ENCODE measurements around the gene ARRB1. TPM values are rescaled to one million over a fixed set of nuclear protein-coding genes. Genes with fewer than 3 reads are reported as not detected.
"Not testable (repeated sequence)": the region's sequence is repeated elsewhere in the genome, so short reads cannot be mapped to it uniquely, and the experiment has no call there.

ARRB1 gene
- total and polyA plus RNA-seq, 4 donors = 3.3 to 21.2 (median 12.5) TPM

DNA sequence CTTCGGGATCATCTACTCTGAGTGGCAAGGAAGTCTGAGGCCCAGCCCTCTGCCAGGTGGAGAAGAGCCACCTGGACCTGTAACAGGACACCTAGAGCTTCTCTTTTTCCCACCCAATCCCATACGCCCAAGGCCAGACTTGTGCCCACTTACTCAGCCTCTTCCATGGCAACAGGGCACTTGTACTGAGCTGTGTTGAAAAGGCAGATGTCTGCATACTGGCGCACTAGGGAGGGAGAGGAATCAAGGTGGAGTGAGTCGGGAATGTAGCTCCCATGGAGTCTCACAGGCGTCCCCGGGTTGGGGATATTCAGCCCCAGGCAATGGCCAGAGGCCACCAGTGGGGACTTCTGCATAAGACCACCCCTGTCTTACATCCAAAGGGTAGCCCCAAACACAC lies 74.8 kb downstream of the ARRB1 start:
- H3K36me3 ChIP-seq (ENCODE audit: control insufficient read depth in 4 of 4, insufficient read depth in 3 of 4, low read depth in 1 of 4, low read length in 3 of 4) = peaks cover 0 to 38% (median 8%) of the 10 kb centered on the region in 4 donors
- H3K27ac ChIP-seq (ENCODE audit: low read depth in 1 of 2, low read length in 2 of 2) = no peak overlapping the region
- no peak for DNase-seq (ENCODE audit: low spot score)

DNA sequence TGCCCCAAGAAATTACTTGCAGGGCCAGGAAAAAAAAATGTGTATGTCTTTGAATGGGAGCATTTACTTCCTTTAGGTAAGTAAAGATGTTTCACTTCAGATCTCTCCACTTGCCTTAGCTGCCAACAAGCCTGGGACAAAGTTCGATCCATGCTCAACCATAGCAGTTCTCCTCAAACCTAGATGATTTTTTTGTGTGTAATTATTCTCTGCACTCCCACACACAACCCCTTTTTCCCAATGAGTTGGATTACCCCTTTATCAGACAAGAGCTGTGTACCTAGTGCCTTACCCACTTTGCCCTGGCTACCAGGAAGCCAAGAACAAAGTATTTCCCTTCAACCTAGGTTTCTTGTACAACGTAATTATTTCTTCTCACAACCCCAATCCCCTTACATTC lies 75.3 kb downstream of the ARRB1 start:
- Histone ChIP-seq H3K9ac (ENCODE audit: low read depth in 1 of 2, low read length in 2 of 2) (no peak overlapping the region), H3K27ac (ENCODE audit: low read depth in 1 of 2, low read length in 2 of 2) (no peak overlapping the region)

More for the DNA sequence above, 74.8 kb downstream of the ARRB1 start:
- Histone ChIP-seq H3K4me3 (ENCODE audit: low read depth in 1 of 3, low read length in 3 of 3) (no peak overlapping the region), H3K9ac (ENCODE audit: low read depth in 1 of 2, low read length in 2 of 2) (no peak overlapping the region), H3K4me1 (ENCODE audit: control insufficient read depth in 4 of 4, insufficient read depth in 4 of 4, low read length in 3 of 4) (no peaks in the 10 kb centered on the region), H3K27me3 (ENCODE audit: control insufficient read depth in 4 of 4, insufficient read depth in 4 of 4, low read length in 3 of 4) (no peaks in the 10 kb centered on the region), H3K9me3 (ENCODE audit: control insufficient read depth in 4 of 4, low read length in 3 of 4) (no peaks in the 10 kb centered on the region)
- TF ChIP-seq, protein P1, sequence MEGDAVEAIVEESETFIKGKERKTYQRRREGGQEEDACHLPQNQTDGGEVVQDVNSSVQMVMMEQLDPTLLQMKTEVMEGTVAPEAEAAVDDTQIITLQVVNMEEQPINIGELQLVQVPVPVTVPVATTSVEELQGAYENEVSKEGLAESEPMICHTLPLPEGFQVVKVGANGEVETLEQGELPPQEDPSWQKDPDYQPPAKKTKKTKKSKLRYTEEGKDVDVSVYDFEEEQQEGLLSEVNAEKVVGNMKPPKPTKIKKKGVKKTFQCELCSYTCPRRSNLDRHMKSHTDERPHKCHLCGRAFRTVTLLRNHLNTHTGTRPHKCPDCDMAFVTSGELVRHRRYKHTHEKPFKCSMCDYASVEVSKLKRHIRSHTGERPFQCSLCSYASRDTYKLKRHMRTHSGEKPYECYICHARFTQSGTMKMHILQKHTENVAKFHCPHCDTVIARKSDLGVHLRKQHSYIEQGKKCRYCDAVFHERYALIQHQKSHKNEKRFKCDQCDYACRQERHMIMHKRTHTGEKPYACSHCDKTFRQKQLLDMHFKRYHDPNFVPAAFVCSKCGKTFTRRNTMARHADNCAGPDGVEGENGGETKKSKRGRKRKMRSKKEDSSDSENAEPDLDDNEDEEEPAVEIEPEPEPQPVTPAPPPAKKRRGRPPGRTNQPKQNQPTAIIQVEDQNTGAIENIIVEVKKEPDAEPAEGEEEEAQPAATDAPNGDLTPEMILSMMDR (IDR thresholded peaks at IDR 0.05; ENCODE audit: low read depth, low read length, missing input control) = no peak
- TF ChIP-seq RXRA (IDR thresholded peaks at IDR 0.05) (no peak), YY1 (IDR thresholded peaks at IDR 0.05) (no peak), FOXA1 (IDR thresholded peaks at IDR 0.05) (no peak), HNF4G (IDR thresholded peaks at IDR 0.05) (no peak), GABPA (IDR thresholded peaks at IDR 0.05 in 1 of 2, conservative IDR thresholded peaks at IDR 0.05 in 1 of 2) (no peak), TAF1 (conservative IDR thresholded peaks at IDR 0.05) (no peak), NR2F2 (IDR thresholded peaks at IDR 0.05) (no peak)
- TF ChIP-seq, protein P2, sequence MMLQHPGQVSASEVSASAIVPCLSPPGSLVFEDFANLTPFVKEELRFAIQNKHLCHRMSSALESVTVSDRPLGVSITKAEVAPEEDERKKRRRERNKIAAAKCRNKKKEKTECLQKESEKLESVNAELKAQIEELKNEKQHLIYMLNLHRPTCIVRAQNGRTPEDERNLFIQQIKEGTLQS (IDR thresholded peaks at IDR 0.05) = no peak
- TF ChIP-seq, protein P3, sequence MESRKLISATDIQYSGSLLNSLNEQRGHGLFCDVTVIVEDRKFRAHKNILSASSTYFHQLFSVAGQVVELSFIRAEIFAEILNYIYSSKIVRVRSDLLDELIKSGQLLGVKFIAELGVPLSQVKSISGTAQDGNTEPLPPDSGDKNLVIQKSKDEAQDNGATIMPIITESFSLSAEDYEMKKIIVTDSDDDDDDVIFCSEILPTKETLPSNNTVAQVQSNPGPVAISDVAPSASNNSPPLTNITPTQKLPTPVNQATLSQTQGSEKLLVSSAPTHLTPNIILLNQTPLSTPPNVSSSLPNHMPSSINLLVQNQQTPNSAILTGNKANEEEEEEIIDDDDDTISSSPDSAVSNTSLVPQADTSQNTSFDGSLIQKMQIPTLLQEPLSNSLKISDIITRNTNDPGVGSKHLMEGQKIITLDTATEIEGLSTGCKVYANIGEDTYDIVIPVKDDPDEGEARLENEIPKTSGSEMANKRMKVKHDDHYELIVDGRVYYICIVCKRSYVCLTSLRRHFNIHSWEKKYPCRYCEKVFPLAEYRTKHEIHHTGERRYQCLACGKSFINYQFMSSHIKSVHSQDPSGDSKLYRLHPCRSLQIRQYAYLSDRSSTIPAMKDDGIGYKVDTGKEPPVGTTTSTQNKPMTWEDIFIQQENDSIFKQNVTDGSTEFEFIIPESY (IDR thresholded peaks at IDR 0.05) = no peak
- WGBS = 95% methylated on average over 6 of the region's 6 CpGs

DNA sequence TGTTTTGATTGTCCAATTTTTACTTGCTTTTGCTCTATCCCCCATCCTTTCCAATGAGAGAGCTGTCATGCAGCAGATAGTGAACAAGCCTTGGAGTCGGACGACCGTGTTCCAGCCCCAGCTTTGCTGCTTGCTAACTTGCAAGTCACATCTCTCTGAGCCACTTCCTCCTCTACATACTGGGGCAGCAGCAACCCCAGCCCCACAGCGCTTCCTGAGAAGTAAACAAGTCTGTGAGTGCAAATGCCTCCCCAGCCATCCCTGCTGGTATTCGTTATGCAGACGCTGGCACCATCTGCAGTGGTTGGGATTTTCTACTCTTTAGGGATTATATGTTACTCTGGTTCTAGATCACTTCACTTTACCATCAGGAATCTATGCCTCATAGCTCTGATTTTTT lies 75.9 kb downstream of the ARRB1 start:
- no peak for DNase-seq (ENCODE audit: low spot score)
- Histone ChIP-seq H3K36me3 (ENCODE audit: control insufficient read depth in 4 of 4, insufficient read depth in 3 of 4, low read depth in 1 of 4, low read length in 3 of 4) (peaks cover 0 to 32% (median 7%) of the 10 kb centered on the region in 4 donors), H3K4me3 (ENCODE audit: low read depth in 1 of 3, low read length in 3 of 3) (no peak overlapping the region), H3K27me3 (ENCODE audit: control insufficient read depth in 4 of 4, insufficient read depth in 4 of 4, low read length in 3 of 4) (no peaks in the 10 kb centered on the region), H3K27ac (ENCODE audit: low read depth in 1 of 2, low read length in 2 of 2) (peak overlapping the region in 1 of 2 donors; percentile 14), H3K9ac (ENCODE audit: low read depth in 1 of 2, low read length in 2 of 2) (no peak overlapping the region), H3K9me3 (ENCODE audit: control insufficient read depth in 4 of 4, low read length in 3 of 4) (no peaks in the 10 kb centered on the region), H3K4me1 (ENCODE audit: control insufficient read depth in 4 of 4, insufficient read depth in 4 of 4, low read length in 3 of 4) (no peaks in the 10 kb centered on the region)
- TF ChIP-seq RAD21 (IDR thresholded peaks at IDR 0.05) = peak in 1 of 2 donors; percentile 8
- TF ChIP-seq NR2F2 (IDR thresholded peaks at IDR 0.05) = no peak
- no peak for TF ChIP-seq HNF4A (conservative IDR thresholded peaks at IDR 0.05)
- 65% methylated on average over 6 of the region's 6 CpGs for WGBS

More for the DNA sequence above, 75.3 kb downstream of the ARRB1 start:
- DNase-seq (ENCODE audit: low spot score) = no peak
- Histone ChIP-seq H3K4me1 (ENCODE audit: control insufficient read depth in 4 of 4, insufficient read depth in 4 of 4, low read length in 3 of 4) (no peaks in the 10 kb centered on the region), H3K4me3 (ENCODE audit: low read depth in 1 of 3, low read length in 3 of 3) (no peak overlapping the region), H3K27me3 (ENCODE audit: control insufficient read depth in 4 of 4, insufficient read depth in 4 of 4, low read length in 3 of 4) (no peaks in the 10 kb centered on the region), H3K9me3 (ENCODE audit: control insufficient read depth in 4 of 4, low read length in 3 of 4) (no peaks in the 10 kb centered on the region), H3K36me3 (ENCODE audit: control insufficient read depth in 4 of 4, insufficient read depth in 3 of 4, low read depth in 1 of 4, low read length in 3 of 4) (peaks cover 0 to 33% (median 7%) of the 10 kb centered on the region in 4 donors)
- TF ChIP-seq, protein P4, sequence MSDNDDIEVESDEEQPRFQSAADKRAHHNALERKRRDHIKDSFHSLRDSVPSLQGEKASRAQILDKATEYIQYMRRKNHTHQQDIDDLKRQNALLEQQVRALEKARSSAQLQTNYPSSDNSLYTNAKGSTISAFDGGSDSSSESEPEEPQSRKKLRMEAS (IDR thresholded peaks at IDR 0.05) = no peak
- no peak for TF ChIP-seq YY1 (IDR thresholded peaks at IDR 0.05)
- TF ChIP-seq SP1 (IDR thresholded peaks at IDR 0.05) = no peak
- WGBS = 84% methylated on average over 2 of the region's 2 CpGs

DNA sequence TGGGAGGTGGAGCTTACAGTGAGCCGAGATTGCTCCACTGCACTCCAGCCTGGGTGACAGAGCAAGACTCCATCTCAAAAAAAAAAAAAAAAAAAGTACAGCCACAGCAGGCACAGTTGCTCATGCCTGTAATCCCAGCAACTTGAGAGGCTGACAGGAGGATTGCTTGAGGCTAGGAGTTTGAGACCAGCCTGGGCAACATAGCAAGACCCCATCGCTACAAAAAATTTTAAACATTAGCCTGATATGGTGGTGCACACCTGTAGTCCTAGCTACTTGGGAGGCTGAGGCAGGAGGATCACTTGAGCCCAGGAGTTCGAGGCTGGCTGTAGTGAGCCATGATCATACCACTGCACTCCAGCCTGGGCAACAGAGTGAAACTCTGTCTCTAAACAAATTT lies 76.7 kb downstream of the ARRB1 start:
- not testable (repeated sequence) for H3K9me3 ChIP-seq (ENCODE audit: control insufficient read depth in 4 of 4, low read length in 3 of 4); H3K4me3 ChIP-seq (ENCODE audit: low read depth in 1 of 3, low read length in 3 of 3); H3K4me1 ChIP-seq (ENCODE audit: control insufficient read depth in 4 of 4, insufficient read depth in 4 of 4, low read length in 3 of 4); DNase-seq (ENCODE audit: low spot score); H3K27ac ChIP-seq (ENCODE audit: low read depth in 1 of 2, low read length in 2 of 2); H3K9ac ChIP-seq (ENCODE audit: low read depth in 1 of 2, low read length in 2 of 2); H3K27me3 ChIP-seq (ENCODE audit: control insufficient read depth in 4 of 4, insufficient read depth in 4 of 4, low read length in 3 of 4)
- 95% methylated on average over 3 of the region's 3 CpGs for WGBS
- H3K36me3 ChIP-seq (ENCODE audit: control insufficient read depth in 4 of 4, insufficient read depth in 3 of 4, low read depth in 1 of 4, low read length in 3 of 4) = peaks cover 0 to 32% (median 7%) of the 10 kb centered on the region in 4 donors
